Chondrocyte (in vitro differentiated cells): ENCODE measurements around the gene TSPAN9. TPM values are rescaled to one million over a fixed set of nuclear protein-coding genes. Genes with fewer than 3 reads are reported as not detected.

Experiments used
- DNase-seq: peaks from one replicate; pipeline ENCODE4 v3.0.0; 2021; ENCODE audit warnings: mixed read lengths, low spot score
- H3K27ac Mint-ChIP-seq: one replicate; pipeline ENCODE4 v1.8.0; 2021; ENCODE audit warnings: mild to moderate bottlenecking, moderate library complexity, mixed read lengths; ENCODE audit not compliant: unreplicated experiment
- H3K27me3 Mint-ChIP-seq: 2 replicates; pipeline ENCODE4 v1.8.0; 2021; ENCODE audit warnings: low read depth, mixed read lengths
- H3K36me3 Mint-ChIP-seq: 2 replicates; pipeline ENCODE4 v1.8.0; 2021; ENCODE audit warnings: low read depth, mixed read lengths
- H3K4me1 Mint-ChIP-seq: 2 replicates; pipeline ENCODE4 v1.8.0; 2021; ENCODE audit warnings: low read depth, mild to moderate bottlenecking, mixed read lengths
- H3K4me3 Mint-ChIP-seq: one replicate; pipeline ENCODE4 v1.8.0; 2021; ENCODE audit warnings: mild to moderate bottlenecking, moderate library complexity, mixed read lengths; ENCODE audit not compliant: unreplicated experiment
- H3K9me3 Mint-ChIP-seq: 2 replicates; pipeline ENCODE4 v1.8.0; 2021; ENCODE audit warnings: low read depth, mixed read lengths
- total RNA-seq: library from RNA; stranded (reverse); gene quantifications from 3 replicates; pipeline ENCODE4 v1.2.1, GENCODE V29; 2021
- TF ChIP-seq, protein P1 (sequence below): fragments of 200-600 bp; sonication (generic); IDR thresholded peaks from 2 replicates; pipeline ENCODE4 v1.5.0; 2021; ENCODE audit warnings: antibody characterized with exemption, mild to moderate bottlenecking, moderate library complexity

TSPAN9 gene
- total RNA-seq, 1 donor from 2014 or later: 50.4 TPM

DNA sequence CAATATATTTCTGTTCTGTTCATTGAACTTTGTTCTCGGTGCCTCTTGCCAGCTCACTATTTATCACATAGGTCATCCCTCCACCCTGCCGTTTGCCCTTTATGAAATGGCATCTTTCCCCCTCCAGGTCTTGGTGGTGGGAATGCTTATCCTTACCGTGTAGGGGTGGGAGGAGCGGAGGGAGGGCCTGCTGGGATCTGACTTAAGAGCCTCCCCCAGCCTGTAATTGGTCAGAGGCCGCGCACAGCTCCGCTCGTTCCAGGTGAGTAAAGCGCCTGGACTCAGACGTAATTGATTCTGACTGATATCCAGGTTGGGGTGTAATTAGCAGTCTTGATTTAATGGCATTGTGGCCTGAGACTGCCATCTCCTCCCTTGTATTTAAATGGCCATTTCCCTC, 185.3 kb downstream of the TSPAN9 start:
- Mint-ChIP-seq H3K4me3 (no peak overlapping the region), H3K4me1 (peaks cover 22% of the 10 kb centered on the region), H3K36me3 (peaks cover 10% of the 10 kb centered on the region), H3K27me3 (no peaks in the 10 kb centered on the region), H3K27ac (no peak overlapping the region), H3K9me3 (no peaks in the 10 kb centered on the region)
- DNase-seq: no peak
- TF ChIP-seq, protein P1, sequence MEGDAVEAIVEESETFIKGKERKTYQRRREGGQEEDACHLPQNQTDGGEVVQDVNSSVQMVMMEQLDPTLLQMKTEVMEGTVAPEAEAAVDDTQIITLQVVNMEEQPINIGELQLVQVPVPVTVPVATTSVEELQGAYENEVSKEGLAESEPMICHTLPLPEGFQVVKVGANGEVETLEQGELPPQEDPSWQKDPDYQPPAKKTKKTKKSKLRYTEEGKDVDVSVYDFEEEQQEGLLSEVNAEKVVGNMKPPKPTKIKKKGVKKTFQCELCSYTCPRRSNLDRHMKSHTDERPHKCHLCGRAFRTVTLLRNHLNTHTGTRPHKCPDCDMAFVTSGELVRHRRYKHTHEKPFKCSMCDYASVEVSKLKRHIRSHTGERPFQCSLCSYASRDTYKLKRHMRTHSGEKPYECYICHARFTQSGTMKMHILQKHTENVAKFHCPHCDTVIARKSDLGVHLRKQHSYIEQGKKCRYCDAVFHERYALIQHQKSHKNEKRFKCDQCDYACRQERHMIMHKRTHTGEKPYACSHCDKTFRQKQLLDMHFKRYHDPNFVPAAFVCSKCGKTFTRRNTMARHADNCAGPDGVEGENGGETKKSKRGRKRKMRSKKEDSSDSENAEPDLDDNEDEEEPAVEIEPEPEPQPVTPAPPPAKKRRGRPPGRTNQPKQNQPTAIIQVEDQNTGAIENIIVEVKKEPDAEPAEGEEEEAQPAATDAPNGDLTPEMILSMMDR: no peak

DNA sequence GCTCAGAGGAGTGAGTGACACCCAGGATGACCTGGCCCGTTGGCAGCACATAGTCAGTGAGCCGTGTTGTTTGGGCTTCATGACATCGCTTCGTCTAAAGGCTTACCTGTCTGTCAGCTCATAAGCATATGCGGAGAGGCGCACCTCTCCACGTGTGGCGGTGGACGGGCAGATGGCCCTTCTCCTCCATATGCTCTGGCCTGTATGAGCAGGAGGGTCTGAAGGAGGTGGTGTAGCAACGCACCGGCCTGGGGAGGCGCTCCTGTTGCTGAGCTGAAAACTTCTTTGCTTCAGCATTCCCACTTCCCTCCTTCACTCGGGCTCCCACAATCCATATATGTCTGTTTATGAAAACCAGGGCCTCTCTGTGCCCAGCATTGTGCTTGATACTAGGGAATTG, 186.1 kb downstream of the TSPAN9 start:
- no peaks in the 10 kb centered on the region for H3K27me3 Mint-ChIP-seq
- TF ChIP-seq, protein P1: no peak
- peaks cover 10% of the 10 kb centered on the region for H3K36me3 Mint-ChIP-seq
- H3K27ac Mint-ChIP-seq: peak overlapping the region; percentile 22
- H3K9me3 Mint-ChIP-seq: no peaks in the 10 kb centered on the region
- peaks cover 14% of the 10 kb centered on the region for H3K4me1 Mint-ChIP-seq
- H3K4me3 Mint-ChIP-seq: no peak overlapping the region
- no peak for DNase-seq

DNA sequence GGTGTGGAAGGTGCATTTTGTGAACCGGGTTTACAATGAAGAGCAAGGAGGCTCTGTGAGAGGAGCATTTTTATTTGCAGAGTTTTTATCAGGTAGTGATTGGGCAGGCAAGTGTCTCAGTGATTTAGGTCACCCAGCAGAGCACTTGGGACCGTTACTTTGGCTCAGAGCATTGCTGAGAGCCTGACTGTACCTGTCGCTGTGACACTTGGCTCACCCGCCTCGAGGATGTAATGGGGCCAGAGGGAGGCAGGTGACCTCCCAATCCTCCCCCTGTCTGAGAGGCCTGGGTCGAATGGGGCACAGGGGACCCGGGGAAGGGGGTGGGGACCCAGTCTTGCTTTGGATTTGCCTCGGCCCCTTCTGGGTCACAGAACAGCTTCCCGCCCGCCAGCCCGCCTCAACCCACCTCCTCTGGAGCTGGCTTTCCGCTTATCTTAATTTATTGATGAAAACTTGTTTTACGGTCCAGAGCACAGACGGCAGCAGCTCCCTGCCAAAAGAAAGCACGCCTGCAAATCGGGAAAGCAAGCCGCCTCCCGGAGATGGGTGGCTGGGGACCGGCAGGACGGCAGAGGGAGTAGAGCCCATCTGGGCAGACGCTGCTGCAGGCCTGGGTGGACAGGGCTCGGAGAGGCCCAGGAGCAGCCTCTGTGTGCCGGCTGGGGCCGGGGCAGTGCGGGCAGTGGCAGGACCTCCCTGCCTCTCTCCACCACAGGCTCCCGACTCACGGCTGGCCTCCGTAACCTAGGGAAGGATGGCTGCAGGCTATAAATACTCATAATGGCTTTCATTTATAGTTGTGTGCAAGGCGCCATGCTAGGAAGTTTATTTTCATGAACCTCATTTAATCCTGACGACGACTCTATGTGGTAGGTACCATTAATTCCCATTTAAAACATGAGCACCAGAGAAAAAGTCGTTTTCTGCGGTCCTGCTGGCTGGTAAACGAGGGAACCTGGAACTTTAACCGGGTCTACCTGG, 187.1 kb downstream of the TSPAN9 start:
- H3K27ac Mint-ChIP-seq: no peak overlapping the region
- H3K36me3 Mint-ChIP-seq: peaks cover 10% of the 10 kb centered on the region
- peaks cover 13% of the 10 kb centered on the region for H3K4me1 Mint-ChIP-seq
- DNase-seq: no peak
- TF ChIP-seq, protein P1: no peak
- no peaks in the 10 kb centered on the region for H3K9me3 Mint-ChIP-seq
- no peak overlapping the region for H3K4me3 Mint-ChIP-seq
- H3K27me3 Mint-ChIP-seq: no peaks in the 10 kb centered on the region

DNA sequence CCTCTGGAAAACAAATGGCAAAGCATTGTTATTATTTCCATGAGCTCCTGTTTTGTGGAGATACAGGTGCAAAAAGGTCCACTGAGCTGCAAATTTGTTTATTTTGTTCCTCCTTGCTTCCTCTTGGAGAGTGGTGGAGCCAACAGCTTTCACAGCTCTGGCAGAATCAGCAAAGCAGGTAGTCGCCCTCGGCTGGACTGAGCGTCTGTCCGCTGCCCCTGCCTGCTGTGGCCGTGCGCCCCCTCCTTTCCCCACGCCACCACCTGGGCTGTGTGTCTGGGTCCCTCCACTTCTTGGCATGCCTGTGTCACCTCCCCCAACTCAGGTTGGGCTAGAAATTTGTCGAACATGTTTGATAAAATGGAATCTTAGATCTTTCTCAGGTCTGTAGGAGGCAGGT, 188.2 kb downstream of the TSPAN9 start:
- H3K4me1 Mint-ChIP-seq: peaks cover 5% of the 10 kb centered on the region
- no peak overlapping the region for H3K27ac Mint-ChIP-seq
- TF ChIP-seq, protein P1: no peak
- peaks cover 8% of the 10 kb centered on the region for H3K36me3 Mint-ChIP-seq
- no peak for DNase-seq
- no peaks in the 10 kb centered on the region for H3K27me3 Mint-ChIP-seq
- no peak overlapping the region for H3K4me3 Mint-ChIP-seq
- H3K9me3 Mint-ChIP-seq: no peaks in the 10 kb centered on the region

DNA sequence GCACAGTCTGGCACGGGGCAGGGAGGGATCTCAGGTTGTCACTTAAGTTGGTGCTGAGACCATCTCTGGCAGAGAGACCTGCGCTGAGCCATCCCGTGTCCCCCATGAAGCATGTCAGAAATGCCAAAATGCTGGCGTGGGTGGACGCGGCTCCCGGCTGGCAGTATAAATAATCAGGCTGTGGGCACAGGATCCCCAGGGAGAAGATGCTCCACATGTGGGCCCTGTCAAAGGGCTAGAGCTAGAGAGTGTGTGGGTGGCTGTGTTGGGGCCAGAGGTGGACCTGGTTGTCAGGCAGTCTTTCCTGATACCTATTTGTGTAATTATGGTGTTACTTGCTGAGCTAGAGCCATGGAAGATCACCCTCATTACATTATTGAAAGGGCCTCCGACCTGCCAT, 189.5 kb downstream of the TSPAN9 start:
- H3K36me3 Mint-ChIP-seq: peaks cover 5% of the 10 kb centered on the region
- no peaks in the 10 kb centered on the region for H3K27me3 Mint-ChIP-seq
- DNase-seq: no peak
- no peaks in the 10 kb centered on the region for H3K9me3 Mint-ChIP-seq
- H3K27ac Mint-ChIP-seq: no peak overlapping the region
- TF ChIP-seq, protein P1: no peak
- H3K4me3 Mint-ChIP-seq: no peak overlapping the region
- peaks cover 3% of the 10 kb centered on the region for H3K4me1 Mint-ChIP-seq
